Keratinocyte (primary cell): ENCODE data around the gene TMEM132C. TPM values are rescaled to one million over a fixed set of nuclear protein-coding genes. Genes with fewer than 3 reads are reported as not detected.
"Not testable (repeated sequence)": the region's sequence is repeated elsewhere in the genome, so short reads cannot be mapped to it uniquely, and the experiment has no call there.

Experiments used
- DNase-seq: peaks from one replicate; pipeline ENCODE4 v3.0.0-alpha.2; 2011; ENCODE audit warnings: low read depth, missing footprints, low spot score
- FAIRE-seq: peaks from 2 replicates; lab custom pipeline; 2011; peaks lifted over from hg19 to GRCh38; lab: Jason Lieb, UNC
- H2AFZ ChIP-seq: 2 replicates; pipeline ENCODE4 v1.6.0; 2012; ENCODE audit warnings: low read length, control low read depth, inconsistent platforms; ENCODE audit not compliant: control insufficient read depth
- H3K27ac ChIP-seq: 2 replicates; pipeline ENCODE4 v1.5.1; 2011; ENCODE audit warnings: low read length; ENCODE audit not compliant: control insufficient read depth, insufficient read depth
- H3K27me3 ChIP-seq: 3 replicates; pipeline ENCODE4 v1.6.0; 2011; ENCODE audit warnings: low read length; ENCODE audit not compliant: control insufficient read depth, insufficient read depth; ENCODE audit errors: extremely low read depth
- H3K36me3 ChIP-seq, 2 experiments: 2 replicates in 1 of 2; 3 replicates in 1 of 2; pipeline ENCODE4 v1.5.1; 2011; ENCODE audit warnings: low read length in 2 of 2, mild to moderate bottlenecking in 1 of 2; ENCODE audit not compliant: control insufficient read depth in 2 of 2, insufficient read depth in 2 of 2; ENCODE audit errors: extremely low read depth in 1 of 2
- H3K4me1 ChIP-seq: 3 replicates; pipeline ENCODE4 v1.5.1; 2011; ENCODE audit warnings: low read length; ENCODE audit not compliant: control insufficient read depth, insufficient read depth; ENCODE audit errors: extremely low read depth
- H3K4me2 ChIP-seq: 3 replicates; pipeline ENCODE4 v1.6.0; 2011; ENCODE audit warnings: low read depth, low read length; ENCODE audit not compliant: control insufficient read depth, insufficient read depth; ENCODE audit errors: extremely low read depth
- H3K4me3 ChIP-seq, 3 experiments: fragments of 200-600 bp in 1 of 3; sonication (generic) in 1 of 3; 2 replicates in 2 of 3; 3 replicates in 1 of 3; pipeline ENCODE4 v1.5.1; 2011 to 2016; ENCODE audit warnings: low read length in 3 of 3, mild to moderate bottlenecking in 3 of 3, control low read depth in 2 of 3, inconsistent platforms in 1 of 3, low read depth in 1 of 3, mixed read lengths in 1 of 3, mixed run types in 1 of 3, moderate library complexity in 1 of 3; ENCODE audit not compliant: control insufficient read depth in 2 of 3, insufficient read depth in 2 of 3; ENCODE audit errors: extremely low read depth in 1 of 3
- H3K79me2 ChIP-seq: 2 replicates; pipeline ENCODE4 v1.6.0; 2012; ENCODE audit warnings: low read length; ENCODE audit not compliant: control insufficient read depth, insufficient read depth
- H3K9ac ChIP-seq: 3 replicates; pipeline ENCODE4 v1.6.0; 2011; ENCODE audit warnings: low read length; ENCODE audit not compliant: control insufficient read depth, insufficient read depth; ENCODE audit errors: extremely low read depth
- H3K9me1 ChIP-seq: 3 replicates; pipeline ENCODE4 v1.6.0; 2011; ENCODE audit warnings: low read length; ENCODE audit not compliant: control insufficient read depth, insufficient read depth; ENCODE audit errors: extremely low read depth
- H3K9me3 ChIP-seq: 2 replicates; pipeline ENCODE4 v1.5.1; 2012; ENCODE audit warnings: low read depth, low read length; ENCODE audit not compliant: control insufficient read depth
- H4K20me1 ChIP-seq: 3 replicates; pipeline ENCODE4 v1.6.0; 2011; ENCODE audit warnings: low read length; ENCODE audit not compliant: control insufficient read depth, insufficient read depth; ENCODE audit errors: extremely low read depth
- CTCF ChIP-seq, 3 experiments: IDR thresholded peaks in 1 of 3; conservative IDR thresholded peaks in 1 of 3; optimal IDR thresholded peaks in 1 of 3; 2 replicates in 2 of 3; 3 replicates in 1 of 3; pipeline versions ENCODE3 to v1.5.1; 2011; ENCODE audit warnings: low read length in 3 of 3, mild to moderate bottlenecking in 3 of 3, moderate library complexity in 2 of 3, control low read depth in 1 of 3, inconsistent platforms in 1 of 3; ENCODE audit not compliant: insufficient read depth in 2 of 3; ENCODE audit errors: extremely low read depth in 1 of 3
- EZH2 ChIP-seq: IDR thresholded peaks from one replicate; pipeline ENCODE4 v1.6.1; 2012; ENCODE audit warnings: inconsistent platforms, mild to moderate bottlenecking, low read length, moderate library complexity
- dilution Hi-C: fragments of 300-500 bp; cut with MboI; formaldehyde crosslinking; loops from one replicate; pipeline ENCODE4 v1.7.0; 2020; ENCODE audit warnings: low sequenced_read_pairs; ENCODE audit not compliant: extremely low pct_ligation_motif_present
- polyA plus RNA-seq, 5 experiments: library from polyadenylated mRNA; depleted of rRNA in 3 of 5; stranded (reverse) in 3 of 5; stranded (forward) in 1 of 5; unstranded in 1 of 5; fragments of >200 nt; gene quantifications; 1 replicate in 1 of 5; 2 replicates in 3 of 5; 3 replicates in 1 of 5; pipeline versions ENCODE4 v1.2.1 to v1.2.3, GENCODE V29; 2011 to 2012; ENCODE audit warnings: missing spikeins in 2 of 5, low read depth in 1 of 5, low replicate concordance in 1 of 5

TMEM132C gene
- polyA plus RNA-seq, 1 donor (not counting 4 experiments of a cell fraction or from before 2014, with no cell fraction given) = not detected

GRCh38 chr12:128600886-128601285 lies 333.9 kb downstream of the TMEM132C start:
- DNase-seq = no peak
- Histone ChIP-seq H3K27ac (no peak overlapping the region), H3K27me3 (no peaks in the 10 kb centered on the region), H2AFZ (no peak overlapping the region), H4K20me1 (no peaks in the 10 kb centered on the region), H3K9ac (no peak overlapping the region), H3K4me1 (no peaks in the 10 kb centered on the region), H3K4me2 (no peak overlapping the region), H3K4me3 (no peak overlapping the region), H3K9me3 (peaks cover 9% of the 10 kb centered on the region), H3K79me2 (no peaks in the 10 kb centered on the region), H3K36me3 (no peaks in the 10 kb centered on the region), H3K9me1 (no peaks in the 10 kb centered on the region)
- no peak for TF ChIP-seq CTCF (optimal IDR thresholded peaks at IDR 0.05 in 1 of 3, IDR thresholded peaks at IDR 0.05 in 1 of 3, conservative IDR thresholded peaks at IDR 0.05 in 1 of 3; ENCODE audit: extremely low read depth in 1 of 3, insufficient read depth in 2 of 3, low read length in 3 of 3)
- no peak for TF ChIP-seq EZH2
- FAIRE-seq = no peak
- dilution Hi-C loops = no loop called here

DNA sequence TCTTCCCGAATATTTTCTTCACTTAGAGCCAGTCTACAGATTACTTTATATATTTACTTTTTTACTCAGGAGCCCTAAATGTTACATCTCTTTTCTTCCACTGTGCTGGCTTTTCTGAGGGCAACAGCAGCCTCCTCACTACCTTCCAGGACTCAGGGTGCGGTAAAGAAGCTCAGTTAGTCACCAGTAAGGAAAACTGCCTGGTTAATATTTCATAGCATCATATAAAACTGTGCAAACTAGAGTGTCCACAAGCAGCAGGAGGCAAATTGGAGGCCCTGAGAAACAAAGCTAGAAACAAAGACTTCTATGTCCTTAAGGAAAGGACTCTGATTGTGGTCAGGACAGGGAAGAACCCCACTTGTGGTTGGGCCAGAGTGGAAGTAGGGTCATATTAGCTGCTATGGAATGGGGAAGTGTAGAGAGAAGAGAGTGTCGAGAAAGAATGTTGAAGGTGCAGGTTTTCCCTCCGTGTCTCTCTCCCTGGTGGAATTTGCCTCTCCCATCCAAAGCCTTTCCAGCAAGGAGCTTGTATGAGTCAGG lies 336.7 kb downstream of the TMEM132C start:
- H3K27me3 ChIP-seq = no peaks in the 10 kb centered on the region
- H4K20me1 ChIP-seq = no peaks in the 10 kb centered on the region
- no peak overlapping the region for H3K27ac ChIP-seq
- H3K79me2 ChIP-seq = no peaks in the 10 kb centered on the region
- H3K9me3 ChIP-seq = peaks cover 9% of the 10 kb centered on the region
- DNase-seq (no peak), FAIRE-seq (no peak)
- no peak overlapping the region for H3K4me3 ChIP-seq
- no peaks in the 10 kb centered on the region for H3K4me1 ChIP-seq
- dilution Hi-C loops = no loop called here
- H3K4me2 ChIP-seq = no peak overlapping the region
- no peaks in the 10 kb centered on the region for H3K36me3 ChIP-seq
- H3K9ac ChIP-seq = no peak overlapping the region
- H3K9me1 ChIP-seq = no peaks in the 10 kb centered on the region
- no peak overlapping the region for H2AFZ ChIP-seq
- no peak for TF ChIP-seq EZH2
- no peak for TF ChIP-seq CTCF (optimal IDR thresholded peaks at IDR 0.05 in 1 of 3, IDR thresholded peaks at IDR 0.05 in 1 of 3, conservative IDR thresholded peaks at IDR 0.05 in 1 of 3; ENCODE audit: extremely low read depth in 1 of 3, insufficient read depth in 2 of 3, low read length in 3 of 3)

DNA sequence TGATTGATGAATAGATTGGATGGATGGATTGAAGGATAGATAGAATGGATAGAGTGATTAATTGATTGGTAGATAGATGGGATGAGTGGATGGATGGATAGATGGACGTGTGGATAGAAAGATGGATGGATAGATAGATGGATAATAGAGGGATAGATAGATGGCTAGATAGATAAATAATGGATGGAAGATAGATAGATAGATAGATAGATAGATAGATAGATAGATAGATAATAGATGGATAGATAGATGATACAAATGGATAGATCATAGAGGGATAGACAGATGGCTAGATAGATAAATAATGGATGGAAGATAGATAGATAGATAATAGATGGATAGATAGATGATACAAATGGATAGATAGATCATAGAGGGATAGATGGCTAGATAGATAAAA lies 337.2 kb downstream of the TMEM132C start:
- DNase-seq, H2AFZ ChIP-seq, H3K9me1 ChIP-seq, H3K27me3 ChIP-seq, H3K79me2 ChIP-seq, FAIRE-seq, H3K4me1 ChIP-seq, H3K27ac ChIP-seq, H3K9ac ChIP-seq, H3K36me3 ChIP-seq, H3K9me3 ChIP-seq, H3K4me3 ChIP-seq, H3K4me2 ChIP-seq, dilution Hi-C loops, H4K20me1 ChIP-seq: not testable (repeated sequence)
